ENCODE results near the gene ADGRG1. TPM values are rescaled to one million over a fixed set of nuclear protein-coding genes. Genes with fewer than 3 reads are reported as not detected.

Gene ADGRG1
- total RNA-seq, 2 experiments from 2014 or later, result 2.2 to 2.9 TPM

Other genes starting within 250 kb of the ADGRG1 start
- under 1 TPM; 0.40 to 0.42 TPM for gene CCL17, start 223.9 kb upstream of the ADGRG1 start, total RNA-seq
- gene CIAPIN1, start 181.2 kb upstream of the ADGRG1 start, total RNA-seq, result 10 to 100 TPM; 45.8 to 61.8 TPM
- gene COQ9, start 181.2 kb upstream of the ADGRG1 start, total RNA-seq, result 10 to 100 TPM; 39.8 to 41.1 TPM
- 10 to 100 TPM; 54.0 to 55.0 TPM for gene POLR2C, start 166.0 kb upstream of the ADGRG1 start, total RNA-seq
- 1 to 10 TPM; 2.3 to 2.7 TPM for gene DOK4, start 142.1 kb upstream of the ADGRG1 start, total RNA-seq
- 10 to 100 TPM in 1 of 2 experiments, 1 to 10 TPM in 1; 8.1 to 10.5 TPM for gene CCDC102A, start 92.1 kb upstream of the ADGRG1 start, total RNA-seq
- 1 to 10 TPM; 5.9 to 6.6 TPM for gene ADGRG5, start 86.0 kb upstream of the ADGRG1 start, total RNA-seq
- not detected for gene ADGRG3, start 39.7 kb downstream of the ADGRG1 start, total RNA-seq
- not detected for gene DRC7, start 66.2 kb downstream of the ADGRG1 start, total RNA-seq
- gene KATNB1, start 107.1 kb downstream of the ADGRG1 start, total RNA-seq, result 10 to 100 TPM; 23.1 to 31.7 TPM
- not detected for gene KIFC3, start 173.9 kb downstream of the ADGRG1 start, total RNA-seq

Measured in activated CD4-positive, alpha-beta T cell treated with anti-CD3 and anti-CD28 coated beads, Interleukin-2, amount 10 ng/mL, durations not matched to agents 7 days and 5 days (primary cell).